Measurements from ENCODE around the gene PITX3.

DNA sequence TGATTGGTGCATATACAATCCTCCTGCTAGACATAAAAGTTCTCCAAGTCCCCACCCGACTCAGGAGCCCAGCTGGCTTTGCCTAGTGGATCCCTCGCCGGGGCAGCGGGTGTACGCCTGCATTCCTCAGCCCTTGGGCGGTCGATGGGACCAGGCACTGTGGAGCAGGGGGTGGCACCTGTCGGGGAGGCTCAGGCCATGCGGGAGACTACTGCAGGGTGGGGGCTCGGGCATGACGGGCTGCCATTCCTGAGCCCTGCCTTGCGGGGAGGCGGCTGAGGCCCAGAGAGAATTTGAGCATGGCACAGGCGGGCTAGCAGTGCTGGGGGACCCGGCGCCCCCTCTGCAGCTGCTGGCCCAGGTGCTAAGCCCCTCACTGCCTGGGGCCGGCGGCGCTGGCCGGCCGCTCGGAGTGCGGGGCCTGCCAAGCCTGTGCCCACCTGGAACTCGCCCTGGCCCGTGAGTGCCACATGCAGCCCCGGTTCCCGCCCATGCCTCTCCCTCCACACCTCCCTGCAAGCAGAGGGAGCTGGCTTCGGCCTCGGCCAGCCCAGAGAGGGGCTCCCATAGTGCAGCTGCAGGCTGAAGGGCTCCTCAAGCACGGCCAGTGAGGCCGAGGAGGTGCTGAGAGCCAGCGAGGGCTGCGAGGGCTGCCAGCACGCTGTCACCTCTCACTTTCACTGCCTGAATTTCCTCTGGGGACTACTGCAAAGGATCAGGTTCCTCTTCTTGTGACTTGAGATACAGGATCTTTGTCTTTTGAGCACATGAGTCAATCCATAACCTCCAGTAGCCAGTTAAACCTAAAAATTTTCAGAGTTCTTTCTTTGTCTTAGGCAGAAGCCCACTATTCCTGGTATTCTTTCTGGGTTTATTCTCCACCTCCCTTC is 40.3 kb downstream of the PITX3 start:
- no peak for TF ChIP-seq CTCF (IDR thresholded peaks at IDR 0.05)
- TF ChIP-seq KAT7 (CRISPR knock-in tag; IDR thresholded peaks at IDR 0.05; ENCODE audit: borderline replicate concordance) = no peak
- TF ChIP-seq, protein P1, sequence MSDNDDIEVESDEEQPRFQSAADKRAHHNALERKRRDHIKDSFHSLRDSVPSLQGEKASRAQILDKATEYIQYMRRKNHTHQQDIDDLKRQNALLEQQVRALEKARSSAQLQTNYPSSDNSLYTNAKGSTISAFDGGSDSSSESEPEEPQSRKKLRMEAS (CRISPR knock-in tag; IDR thresholded peaks at IDR 0.05) = no peak
- TF ChIP-seq, protein P2, sequence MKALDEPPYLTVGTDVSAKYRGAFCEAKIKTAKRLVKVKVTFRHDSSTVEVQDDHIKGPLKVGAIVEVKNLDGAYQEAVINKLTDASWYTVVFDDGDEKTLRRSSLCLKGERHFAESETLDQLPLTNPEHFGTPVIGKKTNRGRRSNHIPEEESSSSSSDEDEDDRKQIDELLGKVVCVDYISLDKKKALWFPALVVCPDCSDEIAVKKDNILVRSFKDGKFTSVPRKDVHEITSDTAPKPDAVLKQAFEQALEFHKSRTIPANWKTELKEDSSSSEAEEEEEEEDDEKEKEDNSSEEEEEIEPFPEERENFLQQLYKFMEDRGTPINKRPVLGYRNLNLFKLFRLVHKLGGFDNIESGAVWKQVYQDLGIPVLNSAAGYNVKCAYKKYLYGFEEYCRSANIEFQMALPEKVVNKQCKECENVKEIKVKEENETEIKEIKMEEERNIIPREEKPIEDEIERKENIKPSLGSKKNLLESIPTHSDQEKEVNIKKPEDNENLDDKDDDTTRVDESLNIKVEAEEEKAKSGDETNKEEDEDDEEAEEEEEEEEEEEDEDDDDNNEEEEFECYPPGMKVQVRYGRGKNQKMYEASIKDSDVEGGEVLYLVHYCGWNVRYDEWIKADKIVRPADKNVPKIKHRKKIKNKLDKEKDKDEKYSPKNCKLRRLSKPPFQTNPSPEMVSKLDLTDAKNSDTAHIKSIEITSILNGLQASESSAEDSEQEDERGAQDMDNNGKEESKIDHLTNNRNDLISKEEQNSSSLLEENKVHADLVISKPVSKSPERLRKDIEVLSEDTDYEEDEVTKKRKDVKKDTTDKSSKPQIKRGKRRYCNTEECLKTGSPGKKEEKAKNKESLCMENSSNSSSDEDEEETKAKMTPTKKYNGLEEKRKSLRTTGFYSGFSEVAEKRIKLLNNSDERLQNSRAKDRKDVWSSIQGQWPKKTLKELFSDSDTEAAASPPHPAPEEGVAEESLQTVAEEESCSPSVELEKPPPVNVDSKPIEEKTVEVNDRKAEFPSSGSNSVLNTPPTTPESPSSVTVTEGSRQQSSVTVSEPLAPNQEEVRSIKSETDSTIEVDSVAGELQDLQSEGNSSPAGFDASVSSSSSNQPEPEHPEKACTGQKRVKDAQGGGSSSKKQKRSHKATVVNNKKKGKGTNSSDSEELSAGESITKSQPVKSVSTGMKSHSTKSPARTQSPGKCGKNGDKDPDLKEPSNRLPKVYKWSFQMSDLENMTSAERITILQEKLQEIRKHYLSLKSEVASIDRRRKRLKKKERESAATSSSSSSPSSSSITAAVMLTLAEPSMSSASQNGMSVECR (CRISPR knock-in tag; IDR thresholded peaks at IDR 0.05; ENCODE audit: borderline replicate concordance) = no peak
- TF ChIP-seq CREM (CRISPR knock-in tag; IDR thresholded peaks at IDR 0.05) = no peak
- no peak for TF ChIP-seq FOXK1 (CRISPR knock-in tag; IDR thresholded peaks at IDR 0.05)
- TF ChIP-seq HMGXB4 (CRISPR knock-in tag; IDR thresholded peaks at IDR 0.05) = no peak
- TF ChIP-seq, protein P3, sequence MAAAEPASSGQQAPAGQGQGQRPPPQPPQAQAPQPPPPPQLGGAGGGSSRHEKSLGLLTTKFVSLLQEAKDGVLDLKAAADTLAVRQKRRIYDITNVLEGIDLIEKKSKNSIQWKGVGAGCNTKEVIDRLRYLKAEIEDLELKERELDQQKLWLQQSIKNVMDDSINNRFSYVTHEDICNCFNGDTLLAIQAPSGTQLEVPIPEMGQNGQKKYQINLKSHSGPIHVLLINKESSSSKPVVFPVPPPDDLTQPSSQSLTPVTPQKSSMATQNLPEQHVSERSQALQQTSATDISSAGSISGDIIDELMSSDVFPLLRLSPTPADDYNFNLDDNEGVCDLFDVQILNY (CRISPR knock-in tag; IDR thresholded peaks at IDR 0.05) = no peak
- no peak for TF ChIP-seq RORB (CRISPR knock-in tag; IDR thresholded peaks at IDR 0.05)
- TF ChIP-seq MYBL2 (CRISPR knock-in tag; IDR thresholded peaks at IDR 0.05) = no peak
- TF ChIP-seq FOXJ3 (CRISPR knock-in tag; IDR thresholded peaks at IDR 0.05; ENCODE audit: borderline replicate concordance) = no peak
- TF ChIP-seq, protein P4, sequence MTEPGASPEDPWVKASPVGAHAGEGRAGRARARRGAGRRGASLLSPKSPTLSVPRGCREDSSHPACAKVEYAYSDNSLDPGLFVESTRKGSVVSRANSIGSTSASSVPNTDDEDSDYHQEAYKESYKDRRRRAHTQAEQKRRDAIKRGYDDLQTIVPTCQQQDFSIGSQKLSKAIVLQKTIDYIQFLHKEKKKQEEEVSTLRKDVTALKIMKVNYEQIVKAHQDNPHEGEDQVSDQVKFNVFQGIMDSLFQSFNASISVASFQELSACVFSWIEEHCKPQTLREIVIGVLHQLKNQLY (CRISPR knock-in tag; IDR thresholded peaks at IDR 0.05) = no peak
